OCI-LY1 (cell line): Measurements from ENCODE around the gene MTPN.

Source experiments
- H2AFZ ChIP-seq: fragments of 200-600 bp; sonication (generic), shearing (Covaris generic); 2 replicates; pipeline ENCODE4 v1.6.0; 2014; ENCODE audit warnings: antibody characterized with exemption, mild to moderate bottlenecking, low read length
- H3F3A ChIP-seq: fragments of 200-600 bp; sonication (generic), shearing (Covaris generic); 2 replicates; pipeline ENCODE4 v1.6.0; 2014; ENCODE audit warnings: mild to moderate bottlenecking, antibody characterized with exemption, low read length, moderate library complexity; ENCODE audit not compliant: insufficient read depth
- H3K27ac ChIP-seq: fragments of 200-600 bp; sonication (generic); 2 replicates; pipeline ENCODE4 v1.5.1; 2014; ENCODE audit warnings: low read length, mixed run types, mild to moderate bottlenecking, low read depth; ENCODE audit not compliant: poor library complexity, severe bottlenecking
- H3K27me3 ChIP-seq: fragments of 200-600 bp; sonication (generic); 2 replicates; pipeline ENCODE4 v1.6.0; 2014; ENCODE audit warnings: antibody characterized with exemption, mild to moderate bottlenecking, low read length, moderate library complexity; ENCODE audit not compliant: insufficient read depth
- H3K36me3 ChIP-seq: fragments of 200-600 bp; sonication (generic); 2 replicates; pipeline ENCODE4 v1.6.1; 2014; ENCODE audit warnings: mild to moderate bottlenecking, antibody characterized with exemption, low read length, moderate library complexity, mixed read lengths; ENCODE audit not compliant: insufficient read depth
- H3K4me1 ChIP-seq: fragments of 200-600 bp; sonication (generic); 2 replicates; pipeline ENCODE4 v1.5.1; 2014; ENCODE audit warnings: mild to moderate bottlenecking, low read length, moderate library complexity; ENCODE audit not compliant: insufficient read depth, severe bottlenecking
- H3K4me2 ChIP-seq: fragments of 200-600 bp; sonication (generic), shearing (Covaris generic); 2 replicates; pipeline ENCODE4 v1.6.1; 2014; ENCODE audit warnings: low read length
- H3K4me3 ChIP-seq: fragments of 200-600 bp; sonication (generic); 2 replicates; pipeline ENCODE4 v1.5.1; 2014; ENCODE audit warnings: low read length, low read depth, mild to moderate bottlenecking, mixed read lengths; ENCODE audit not compliant: poor library complexity, severe bottlenecking
- H3K79me2 ChIP-seq: fragments of 200-600 bp; shearing (Covaris generic); 2 replicates; pipeline ENCODE4 v1.6.1; 2016; ENCODE audit warnings: mixed run types, low read length, mixed read lengths; ENCODE audit not compliant: insufficient read depth
- H3K9ac ChIP-seq: fragments of 200-600 bp; sonication (generic), shearing (Covaris generic); 2 replicates; pipeline ENCODE4 v1.6.1; 2014; ENCODE audit warnings: mild to moderate bottlenecking, low read length, mixed read lengths
- H3K9me2 ChIP-seq: fragments of 200-600 bp; sonication (generic), shearing (Covaris generic); 2 replicates; pipeline ENCODE4 v1.6.1; 2014; ENCODE audit warnings: low read depth, mild to moderate bottlenecking, low read length, mixed read lengths
- H3K9me3 ChIP-seq: fragments of 200-600 bp; shearing (Covaris generic); 2 replicates; pipeline ENCODE4 v1.6.1; 2014; ENCODE audit warnings: low read length, mixed read lengths
- H4K20me1 ChIP-seq: fragments of 200-600 bp; sonication (generic), shearing (Covaris generic); 2 replicates; pipeline ENCODE4 v1.6.0; 2016; ENCODE audit warnings: mild to moderate bottlenecking, low read length; ENCODE audit not compliant: insufficient read depth
- EZH2 ChIP-seq: fragments of 200-600 bp; sonication (generic), shearing (Covaris generic); IDR thresholded peaks from 2 replicates; pipeline ENCODE4 v1.8.0; 2017; ENCODE audit warnings: borderline replicate concordance, mixed run types, mild to moderate bottlenecking, antibody characterized with exemption, low read length, moderate library complexity, mixed read lengths
- TF ChIP-seq, protein P1 (sequence below): fragments of 200-600 bp; sonication (generic), shearing (Covaris generic); IDR thresholded peaks from 2 replicates; pipeline ENCODE4 v1.5.1; 2017; ENCODE audit warnings: mild to moderate bottlenecking, antibody characterized with exemption, low read length, moderate library complexity, mixed read lengths

Gene MTPN

DNA sequence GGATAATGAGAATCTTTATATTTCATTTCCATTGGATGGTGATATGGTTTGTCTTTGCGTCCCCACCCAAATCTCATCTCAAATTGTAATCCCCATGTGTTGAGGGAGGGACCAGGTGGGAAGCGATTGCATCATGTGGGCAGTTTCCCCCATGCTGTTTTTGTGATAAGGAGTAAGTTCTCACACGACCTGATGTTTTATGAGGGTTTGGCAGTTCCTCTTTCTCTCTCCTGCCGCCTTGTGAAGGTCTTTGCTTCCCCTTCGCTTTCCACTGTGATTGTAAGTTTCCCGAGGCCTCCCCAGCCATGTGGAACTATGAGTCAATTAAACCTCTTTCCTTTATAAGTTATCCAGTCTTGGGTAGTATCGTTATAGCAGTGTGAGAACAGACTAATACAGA, 59.4 kb downstream of the MTPN start:
- H3K4me2 ChIP-seq, result no peak overlapping the region

DNA sequence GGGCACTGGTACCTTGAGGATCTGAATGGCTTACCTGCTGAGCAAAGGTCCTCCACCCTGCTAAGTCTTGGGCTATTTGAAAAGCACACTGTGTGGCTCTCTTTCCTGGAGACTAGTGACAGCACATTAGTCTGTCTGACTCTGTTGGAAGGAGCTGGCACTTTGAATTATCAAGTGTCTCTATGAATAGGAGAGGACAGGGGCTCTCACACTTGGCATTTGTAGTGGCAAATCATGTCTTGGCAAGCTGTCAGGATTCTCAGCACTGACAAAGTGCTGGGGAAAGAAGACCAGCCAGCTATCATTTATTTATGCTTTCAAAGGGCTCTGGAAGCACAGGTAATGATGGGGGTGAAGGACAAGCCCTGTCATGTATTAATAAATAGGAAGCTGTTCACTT, 62.8 kb downstream of the MTPN start:
- no peak overlapping the region for H3K27ac ChIP-seq
- no peak overlapping the region for H3K4me3 ChIP-seq
- no peak overlapping the region for H3K4me2 ChIP-seq
- no peaks in the 10 kb centered on the region for H3K4me1 ChIP-seq
- H3K36me3 ChIP-seq, result no peaks in the 10 kb centered on the region; the same call in 1 of the 2 replicates
- H2AFZ ChIP-seq, result no peak overlapping the region
- no peak for TF ChIP-seq EZH2
- TF ChIP-seq, protein P1, sequence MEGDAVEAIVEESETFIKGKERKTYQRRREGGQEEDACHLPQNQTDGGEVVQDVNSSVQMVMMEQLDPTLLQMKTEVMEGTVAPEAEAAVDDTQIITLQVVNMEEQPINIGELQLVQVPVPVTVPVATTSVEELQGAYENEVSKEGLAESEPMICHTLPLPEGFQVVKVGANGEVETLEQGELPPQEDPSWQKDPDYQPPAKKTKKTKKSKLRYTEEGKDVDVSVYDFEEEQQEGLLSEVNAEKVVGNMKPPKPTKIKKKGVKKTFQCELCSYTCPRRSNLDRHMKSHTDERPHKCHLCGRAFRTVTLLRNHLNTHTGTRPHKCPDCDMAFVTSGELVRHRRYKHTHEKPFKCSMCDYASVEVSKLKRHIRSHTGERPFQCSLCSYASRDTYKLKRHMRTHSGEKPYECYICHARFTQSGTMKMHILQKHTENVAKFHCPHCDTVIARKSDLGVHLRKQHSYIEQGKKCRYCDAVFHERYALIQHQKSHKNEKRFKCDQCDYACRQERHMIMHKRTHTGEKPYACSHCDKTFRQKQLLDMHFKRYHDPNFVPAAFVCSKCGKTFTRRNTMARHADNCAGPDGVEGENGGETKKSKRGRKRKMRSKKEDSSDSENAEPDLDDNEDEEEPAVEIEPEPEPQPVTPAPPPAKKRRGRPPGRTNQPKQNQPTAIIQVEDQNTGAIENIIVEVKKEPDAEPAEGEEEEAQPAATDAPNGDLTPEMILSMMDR, result no peak
- H3K9ac ChIP-seq, result no peak overlapping the region
- H3K27me3 ChIP-seq, result no peaks in the 10 kb centered on the region
- H3K9me2 ChIP-seq, result no peaks in the 10 kb centered on the region
- H3K79me2 ChIP-seq, result no peaks in the 10 kb centered on the region
- no peaks in the 10 kb centered on the region for H4K20me1 ChIP-seq
- H3F3A ChIP-seq, result no peaks in the 10 kb centered on the region
- H3K9me3 ChIP-seq, result no peaks in the 10 kb centered on the region

More for the DNA sequence above, 59.4 kb downstream of the MTPN start:
- H3F3A ChIP-seq, result no peaks in the 10 kb centered on the region
- no peaks in the 10 kb centered on the region for H3K4me1 ChIP-seq
- H3K27ac ChIP-seq, result no peak overlapping the region
- no peaks in the 10 kb centered on the region for H3K27me3 ChIP-seq
- no peaks in the 10 kb centered on the region for H3K9me2 ChIP-seq
- H3K9me3 ChIP-seq, result 0 out of 2 replicates have a peak, but pooled peaks cover 2% of the 10 kb centered on the region
- H3K9ac ChIP-seq, result no peak overlapping the region
- peaks cover 4% of the 10 kb centered on the region; the same call in 1 of the 2 replicates for H3K36me3 ChIP-seq
- TF ChIP-seq, protein P1, result no peak
- no peak for TF ChIP-seq EZH2
- no peaks in the 10 kb centered on the region for H3K79me2 ChIP-seq
- no peaks in the 10 kb centered on the region for H4K20me1 ChIP-seq
- H2AFZ ChIP-seq, result no peak overlapping the region
- no peak overlapping the region for H3K4me3 ChIP-seq

DNA sequence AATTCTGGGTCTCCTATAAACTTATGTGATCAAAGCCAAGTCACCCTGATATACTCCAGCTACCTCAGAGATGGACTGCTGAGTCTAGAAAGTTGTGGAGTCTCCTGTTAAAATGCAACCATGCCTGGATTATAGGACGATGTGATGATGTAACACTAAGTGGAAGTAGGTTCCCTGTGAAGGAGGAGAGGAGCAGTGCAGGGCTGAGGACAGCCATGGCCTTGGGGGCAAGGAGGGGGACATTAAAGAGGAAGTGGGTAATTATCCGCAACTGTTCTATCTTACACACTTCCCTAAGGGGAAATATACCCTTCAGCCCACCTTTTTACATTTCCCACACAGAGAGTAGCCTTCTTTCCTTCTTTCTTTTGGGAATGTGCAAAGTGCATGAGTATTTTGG, 63.8 kb downstream of the MTPN start:
- Histone ChIP-seq H3K4me1 (no peaks in the 10 kb centered on the region), H3K79me2 (no peaks in the 10 kb centered on the region), H3K9ac (no peak overlapping the region), H3K27me3 (no peaks in the 10 kb centered on the region), H3K27ac (no peak overlapping the region), H3K9me3 (no peaks in the 10 kb centered on the region), H3K36me3 (no peaks in the 10 kb centered on the region; the same call in 1 of the 2 replicates), H3K9me2 (no peaks in the 10 kb centered on the region), H3F3A (no peaks in the 10 kb centered on the region), H3K4me3 (no peak overlapping the region), H3K4me2 (no peak overlapping the region), H2AFZ (no peak overlapping the region), H4K20me1 (no peaks in the 10 kb centered on the region)
- no peak for TF ChIP-seq EZH2
- TF ChIP-seq, protein P1, result no peak
